ENCODE results near the gene NKAIN1. TPM values are rescaled to one million over a fixed set of nuclear protein-coding genes. Genes with fewer than 3 reads are reported as not detected.

NKAIN1 gene
- polyA plus RNA-seq, 3 donors, result not detected

DNA sequence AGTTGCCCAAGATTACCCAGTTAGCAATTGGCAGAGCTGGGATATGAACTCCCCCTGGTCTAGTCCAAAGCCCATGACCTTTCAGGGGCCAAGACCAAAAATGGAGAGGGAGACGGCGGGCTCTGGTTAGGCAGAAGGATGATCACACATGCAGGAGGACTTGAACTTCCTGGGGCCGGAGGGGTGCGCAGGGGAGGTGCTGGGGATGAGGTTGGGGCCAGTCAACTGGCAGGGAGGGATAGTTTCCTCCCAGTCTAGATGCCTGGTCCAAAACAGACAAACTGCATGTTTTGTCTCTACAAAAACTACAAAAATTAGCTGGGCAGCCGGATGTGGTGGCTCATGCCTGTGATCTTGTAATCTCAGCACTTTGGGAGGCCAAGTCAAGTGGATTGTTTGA, 78.1 kb downstream of the NKAIN1 start:
- intact Hi-C loops (cut with micrococcal nuclease), result no loop called here
- TF ChIP-seq, protein P1, sequence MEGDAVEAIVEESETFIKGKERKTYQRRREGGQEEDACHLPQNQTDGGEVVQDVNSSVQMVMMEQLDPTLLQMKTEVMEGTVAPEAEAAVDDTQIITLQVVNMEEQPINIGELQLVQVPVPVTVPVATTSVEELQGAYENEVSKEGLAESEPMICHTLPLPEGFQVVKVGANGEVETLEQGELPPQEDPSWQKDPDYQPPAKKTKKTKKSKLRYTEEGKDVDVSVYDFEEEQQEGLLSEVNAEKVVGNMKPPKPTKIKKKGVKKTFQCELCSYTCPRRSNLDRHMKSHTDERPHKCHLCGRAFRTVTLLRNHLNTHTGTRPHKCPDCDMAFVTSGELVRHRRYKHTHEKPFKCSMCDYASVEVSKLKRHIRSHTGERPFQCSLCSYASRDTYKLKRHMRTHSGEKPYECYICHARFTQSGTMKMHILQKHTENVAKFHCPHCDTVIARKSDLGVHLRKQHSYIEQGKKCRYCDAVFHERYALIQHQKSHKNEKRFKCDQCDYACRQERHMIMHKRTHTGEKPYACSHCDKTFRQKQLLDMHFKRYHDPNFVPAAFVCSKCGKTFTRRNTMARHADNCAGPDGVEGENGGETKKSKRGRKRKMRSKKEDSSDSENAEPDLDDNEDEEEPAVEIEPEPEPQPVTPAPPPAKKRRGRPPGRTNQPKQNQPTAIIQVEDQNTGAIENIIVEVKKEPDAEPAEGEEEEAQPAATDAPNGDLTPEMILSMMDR (IDR thresholded peaks at IDR 0.05), result no peak
- H3K36me3 Mint-ChIP-seq, result no peaks in the 10 kb centered on the region
- no peaks in the 10 kb centered on the region for H3K27me3 ChIP-seq (ENCODE audit: control insufficient read depth in 2 of 2, insufficient read depth in 2 of 2, low read length in 2 of 2)
- H3K9me3 ChIP-seq (replicated peaks in 1 of 2; ENCODE audit: control insufficient read depth in 1 of 2, insufficient read depth in 1 of 2, low read length in 2 of 2), result no peaks in the 10 kb centered on the region
- H3K4me1 ChIP-seq (ENCODE audit: control insufficient read depth in 1 of 2, insufficient read depth in 2 of 2, low read length in 2 of 2), result no peaks in the 10 kb centered on the region
- H3K27ac Mint-ChIP-seq, result peak overlapping the region in 1 of 7 donors; percentile 55
- H4K20me1 ChIP-seq (ENCODE audit: insufficient read depth, low read length), result no peaks in the 10 kb centered on the region
- no peak overlapping the region for H3K9ac ChIP-seq (ENCODE audit: insufficient read depth, low read length, poor library complexity, severe bottlenecking)
- H3K27ac ChIP-seq (ENCODE audit: low read depth in 1 of 2, low read length in 2 of 2), result no peak overlapping the region
- no peak overlapping the region for H3K4me3 Mint-ChIP-seq
- H3K4me1 Mint-ChIP-seq, result peaks cover 6% of the 10 kb centered on the region
- no peaks in the 10 kb centered on the region for H3K36me3 ChIP-seq (replicated peaks in 1 of 2; ENCODE audit: control insufficient read depth in 1 of 2, insufficient read depth in 2 of 2, low read length in 2 of 2)
- no peak overlapping the region for H3K4me2 ChIP-seq (replicated peaks; ENCODE audit: extremely low read depth, low read length, poor library complexity, severe bottlenecking)
- H3K27me3 Mint-ChIP-seq (ENCODE audit: low read depth in 3 of 3), result peaks cover 2 to 5% (median 2%) of the 10 kb centered on the region in 3 donors
- no peak overlapping the region for H3K4me3 ChIP-seq (replicated peaks in 1 of 3; ENCODE audit: low read depth in 2 of 3, low read length in 3 of 3)
- no peaks in the 10 kb centered on the region for H3K79me2 ChIP-seq (ENCODE audit: insufficient read depth, low read length)
- WGBS (ENCODE audit: insufficient coverage), result 100% methylated on average over 5 of the region's 5 CpGs
- no peak overlapping the region for H2AFZ ChIP-seq (ENCODE audit: insufficient read depth, low read depth, low read length, poor library complexity, severe bottlenecking)
- no peak for DNase-seq
- peaks cover 0 to 3% (median 0%) of the 10 kb centered on the region in 7 donors for H3K9me3 Mint-ChIP-seq

DNA sequence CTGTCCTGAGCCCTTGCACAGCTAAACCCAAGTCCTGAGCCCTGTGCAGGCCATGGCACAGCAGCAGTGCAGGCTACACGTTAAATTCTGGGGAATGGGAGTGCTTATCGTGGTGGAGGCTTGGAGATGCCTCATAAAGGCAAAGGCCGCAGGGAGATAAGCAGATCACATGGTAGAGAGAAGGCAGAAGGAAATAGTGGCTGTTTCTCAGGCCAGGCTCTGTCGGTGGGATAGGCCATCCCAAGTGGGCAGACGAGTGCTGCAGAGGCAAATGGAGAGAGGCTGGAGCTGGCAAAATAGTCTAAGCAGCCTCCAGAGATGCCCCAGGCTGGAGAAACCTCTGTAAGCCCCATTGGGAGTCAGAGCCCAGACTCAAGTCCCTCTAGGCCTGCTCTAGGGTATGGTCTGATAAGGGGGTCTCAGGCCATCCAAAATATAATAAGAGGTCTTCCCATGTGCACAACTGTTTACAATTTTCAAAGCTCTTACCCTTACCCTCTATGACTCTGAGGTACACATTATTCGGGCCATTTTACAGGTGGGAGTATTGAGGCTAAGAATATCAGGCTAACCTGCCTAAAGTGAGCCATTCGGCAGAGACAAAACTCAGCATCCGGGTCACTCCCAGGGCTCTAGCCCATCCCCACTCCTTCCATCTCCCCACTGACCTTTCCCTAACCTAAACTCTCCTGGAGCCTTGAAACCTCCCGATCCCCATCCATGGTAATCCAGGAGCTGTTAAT, 79.6 kb downstream of the NKAIN1 start:
- Histone ChIP-seq H3K4me1 (ENCODE audit: control insufficient read depth in 1 of 2, insufficient read depth in 2 of 2, low read length in 2 of 2) (peaks cover 9 to 10% of the 10 kb centered on the region in 2 donors), H4K20me1 (ENCODE audit: insufficient read depth, low read length) (no peaks in the 10 kb centered on the region), H3K27ac (ENCODE audit: low read depth in 1 of 2, low read length in 2 of 2) (no peak overlapping the region), H3K9me3 (replicated peaks in 1 of 2; ENCODE audit: control insufficient read depth in 1 of 2, insufficient read depth in 1 of 2, low read length in 2 of 2) (no peaks in the 10 kb centered on the region), H3K4me3 (replicated peaks in 1 of 3; ENCODE audit: low read depth in 2 of 3, low read length in 3 of 3) (no peak overlapping the region), H2AFZ (ENCODE audit: insufficient read depth, low read depth, low read length, poor library complexity, severe bottlenecking) (no peak overlapping the region), H3K27me3 (ENCODE audit: control insufficient read depth in 2 of 2, insufficient read depth in 2 of 2, low read length in 2 of 2) (no peaks in the 10 kb centered on the region), H3K4me2 (replicated peaks; ENCODE audit: extremely low read depth, low read length, poor library complexity, severe bottlenecking) (no peak overlapping the region), H3K9ac (ENCODE audit: insufficient read depth, low read length, poor library complexity, severe bottlenecking) (no peak overlapping the region), H3K79me2 (ENCODE audit: insufficient read depth, low read length) (no peaks in the 10 kb centered on the region), H3K36me3 (replicated peaks in 1 of 2; ENCODE audit: control insufficient read depth in 1 of 2, insufficient read depth in 2 of 2, low read length in 2 of 2) (no peaks in the 10 kb centered on the region)
- WGBS (ENCODE audit: insufficient coverage), result 83% methylated on average over 7 of the region's 9 CpGs
- DNase-seq, result no peak
- H3K9me3 Mint-ChIP-seq, result no peaks in the 10 kb centered on the region
- peaks cover 11% of the 10 kb centered on the region for H3K4me1 Mint-ChIP-seq
- TF ChIP-seq, protein P1 (IDR thresholded peaks at IDR 0.05), result no peak
- H3K27me3 Mint-ChIP-seq (ENCODE audit: low read depth in 3 of 3), result peaks cover 2 to 5% (median 2%) of the 10 kb centered on the region in 3 donors
- no peaks in the 10 kb centered on the region for H3K36me3 Mint-ChIP-seq
- H3K27ac Mint-ChIP-seq, result no peak overlapping the region
- intact Hi-C loops (cut with micrococcal nuclease), result no loop called here
- H3K4me3 Mint-ChIP-seq, result no peak overlapping the region

Data from CD14-positive monocyte (primary cell).